Neural cell (in vitro differentiated cells): ENCODE data around the gene CFAP47. TPM values are rescaled to one million over a fixed set of nuclear protein-coding genes. Genes with fewer than 3 reads are reported as not detected.

Experiments used
- H2AFZ ChIP-seq: fragments of 200-600, 300-800 bp; sonication (generic), shearing (Covaris generic); 2 replicates; pipeline ENCODE4 v1.6.0; 2014; ENCODE audit warnings: low read depth, mild to moderate bottlenecking, antibody characterized with exemption, low read length, moderate library complexity
- H3F3A ChIP-seq: fragments of 200-600 bp; shearing (Covaris generic); 2 replicates; pipeline ENCODE4 v1.6.1; 2016; ENCODE audit warnings: mild to moderate bottlenecking, moderate library complexity, mixed read lengths, antibody characterized with exemption, low read length; ENCODE audit not compliant: insufficient read depth, poor library complexity, severe bottlenecking
- H3K27ac ChIP-seq: fragments of 200-600, 300-800 bp; sonication (generic), shearing (Covaris generic); 2 replicates; pipeline ENCODE4 v1.5.1; 2014; ENCODE audit warnings: mild to moderate bottlenecking, low read length, moderate library complexity
- H3K27me3 ChIP-seq: fragments of 300-800, 200-600 bp; sonication (generic), shearing (Covaris generic); 2 replicates; pipeline ENCODE4 v1.6.0; 2014; ENCODE audit warnings: mild to moderate bottlenecking, low read depth, low read length, moderate library complexity; ENCODE audit not compliant: insufficient read depth
- H3K36me3 ChIP-seq: fragments of 300-800, 200-600 bp; sonication (generic), shearing (Covaris generic); 2 replicates; pipeline ENCODE4 v1.5.1; 2014; ENCODE audit warnings: mild to moderate bottlenecking, antibody characterized with exemption, low read length, moderate library complexity; ENCODE audit not compliant: insufficient read depth
- H3K4me2 ChIP-seq: fragments of 300-800, 200-600 bp; sonication (generic), shearing (Covaris generic); 2 replicates; pipeline ENCODE4 v1.6.0; 2014; ENCODE audit warnings: mild to moderate bottlenecking, low read length
- H3K4me3 ChIP-seq: fragments of 300-800, 200-600 bp; sonication (generic), shearing (Covaris generic); 2 replicates; pipeline ENCODE4 v1.5.1; 2014; ENCODE audit warnings: mild to moderate bottlenecking, low read length, moderate library complexity
- H3K79me2 ChIP-seq: fragments of 200-600 bp; shearing (Covaris generic); replicated peaks from 2 replicates; pipeline ENCODE4 v1.6.0; 2014; ENCODE audit warnings: mild to moderate bottlenecking, low read length, moderate library complexity; ENCODE audit not compliant: insufficient read depth
- H3K9ac ChIP-seq: fragments of 300-800, 200-600 bp; sonication (generic), shearing (Covaris generic); 2 replicates; pipeline ENCODE4 v1.6.1; 2016; ENCODE audit warnings: mild to moderate bottlenecking, low read length, mixed read lengths
- H3K9me2 ChIP-seq: fragments of 200-600 bp; shearing (Covaris generic); 2 replicates; pipeline ENCODE4 v1.6.1; 2016; ENCODE audit warnings: mild to moderate bottlenecking, low read length, mixed read lengths; ENCODE audit not compliant: insufficient read depth
- H3K9me3 ChIP-seq: fragments of 200-600, 300-800 bp; sonication (generic), shearing (Covaris generic); 2 replicates; pipeline ENCODE4 v1.6.1; 2016; ENCODE audit warnings: mild to moderate bottlenecking, mixed run types, low read length, moderate library complexity, mixed read lengths
- H4K20me1 ChIP-seq: fragments of 200-600 bp; shearing (Covaris generic); 2 replicates; pipeline ENCODE4 v1.6.1; 2016; ENCODE audit warnings: mild to moderate bottlenecking, mixed run types; ENCODE audit not compliant: insufficient read depth
- EZH2 ChIP-seq: fragments of 200-600, 300-800 bp; shearing (Covaris generic), sonication (generic); IDR thresholded peaks from 2 replicates; pipeline ENCODE4 v1.6.1; 2014; ENCODE audit warnings: antibody characterized with exemption, low read length, borderline replicate concordance, mild to moderate bottlenecking; ENCODE audit not compliant: insufficient read depth, poor library complexity, severe bottlenecking
- polyA plus RNA-seq: library from polyadenylated mRNA; depleted of rRNA; stranded (reverse); fragments of >200 nt; gene quantifications from 2 replicates; pipeline ENCODE4 v1.2.3, GENCODE V29; 2014
- small RNA-seq, 3 experiments: library from RNA; depleted of rRNA; stranded (forward); fragments of <200 nt; gene quantifications; one replicate each; pipeline ENCODE3, GENCODE V24; 2012

The CFAP47 gene
- polyA plus RNA-seq, 1 donor from 2014 or later, result not detected

GRCh38 chrX:36434522-36434921 lies 515.0 kb downstream of the CFAP47 start:
- Histone ChIP-seq H3K27me3 (no peaks in the 10 kb centered on the region), H3F3A (no peaks in the 10 kb centered on the region), H3K36me3 (no peaks in the 10 kb centered on the region), H3K4me2 (no peak overlapping the region), H3K27ac (no peak overlapping the region), H3K4me3 (no peak overlapping the region), H3K9me2 (no peaks in the 10 kb centered on the region), H4K20me1 (no peaks in the 10 kb centered on the region), H3K79me2 (no peaks in the 10 kb centered on the region), H3K9ac (no peak overlapping the region), H3K9me3 (no peaks in the 10 kb centered on the region), H2AFZ (no peak overlapping the region)
- no peak for TF ChIP-seq EZH2

Small RNAs within 50 kb of the gene (small RNA-seq; reads per million reads assigned to genes)
- 0 to 0.08 (median 0.03) reads per million in 3 experiments for gene RNU6-641P

Other genes starting within 250 kb of the CFAP47 start
- not detected in 2 replicates for gene MAGEB16, start 121.4 kb upstream of the CFAP47 start, polyA plus RNA-seq